Uterus (tissue), 2 donors: ENCODE results near the gene PCGF1.

Experiments
- POLR2A ChIP-seq, 2 donors: fragments of 450-650 bp; IDR thresholded peaks; one replicate each; pipeline ENCODE4 v1.6.1; 2016; ENCODE audit warnings: antibody characterized with exemption in 2 of 2, mild to moderate bottlenecking in 1 of 2, moderate library complexity in 1 of 2
- TF ChIP-seq, protein P1 (sequence below), 4 experiments: fragments of 200-600 bp in 2 of 4; fragments of 450-650 bp in 2 of 4; sonication (generic) in 2 of 4; IDR thresholded peaks; one replicate each; pipeline ENCODE4 v1.5.1; 2016 to 2019; ENCODE audit warnings: antibody characterized with exemption in 4 of 4, mild to moderate bottlenecking in 2 of 4, moderate library complexity in 1 of 4

DNA sequence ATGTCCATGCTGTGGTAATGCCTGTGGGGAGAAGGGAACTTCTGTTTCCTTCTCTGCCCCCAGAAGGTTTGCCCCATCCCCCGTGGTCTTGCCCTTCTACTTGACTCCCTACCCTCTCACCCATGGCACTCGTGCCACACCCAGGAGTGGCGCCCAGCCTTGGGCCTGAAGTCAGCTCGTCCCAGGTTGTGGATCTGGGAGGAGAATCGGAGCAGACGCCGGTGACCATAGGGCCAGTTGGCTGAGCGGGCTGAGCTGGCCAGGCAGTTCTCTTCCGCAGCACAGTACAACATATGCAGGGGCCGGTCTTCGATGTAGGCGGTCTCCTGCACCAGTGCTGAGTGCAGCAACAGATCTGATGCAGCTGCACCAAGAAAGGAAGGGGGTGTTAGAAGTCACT lies 26.9 kb upstream of the PCGF1 start:
- TF ChIP-seq, protein P1, sequence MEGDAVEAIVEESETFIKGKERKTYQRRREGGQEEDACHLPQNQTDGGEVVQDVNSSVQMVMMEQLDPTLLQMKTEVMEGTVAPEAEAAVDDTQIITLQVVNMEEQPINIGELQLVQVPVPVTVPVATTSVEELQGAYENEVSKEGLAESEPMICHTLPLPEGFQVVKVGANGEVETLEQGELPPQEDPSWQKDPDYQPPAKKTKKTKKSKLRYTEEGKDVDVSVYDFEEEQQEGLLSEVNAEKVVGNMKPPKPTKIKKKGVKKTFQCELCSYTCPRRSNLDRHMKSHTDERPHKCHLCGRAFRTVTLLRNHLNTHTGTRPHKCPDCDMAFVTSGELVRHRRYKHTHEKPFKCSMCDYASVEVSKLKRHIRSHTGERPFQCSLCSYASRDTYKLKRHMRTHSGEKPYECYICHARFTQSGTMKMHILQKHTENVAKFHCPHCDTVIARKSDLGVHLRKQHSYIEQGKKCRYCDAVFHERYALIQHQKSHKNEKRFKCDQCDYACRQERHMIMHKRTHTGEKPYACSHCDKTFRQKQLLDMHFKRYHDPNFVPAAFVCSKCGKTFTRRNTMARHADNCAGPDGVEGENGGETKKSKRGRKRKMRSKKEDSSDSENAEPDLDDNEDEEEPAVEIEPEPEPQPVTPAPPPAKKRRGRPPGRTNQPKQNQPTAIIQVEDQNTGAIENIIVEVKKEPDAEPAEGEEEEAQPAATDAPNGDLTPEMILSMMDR (IDR thresholded peaks at IDR 0.05) = no peak
- no peak for TF ChIP-seq POLR2A (IDR thresholded peaks at IDR 0.05)
